ENCODE data around the gene SEC16B.
A peak's percentile ranks its signal among the peaks of the same experiment; 100 is the strongest.

SEC16B gene

DNA sequence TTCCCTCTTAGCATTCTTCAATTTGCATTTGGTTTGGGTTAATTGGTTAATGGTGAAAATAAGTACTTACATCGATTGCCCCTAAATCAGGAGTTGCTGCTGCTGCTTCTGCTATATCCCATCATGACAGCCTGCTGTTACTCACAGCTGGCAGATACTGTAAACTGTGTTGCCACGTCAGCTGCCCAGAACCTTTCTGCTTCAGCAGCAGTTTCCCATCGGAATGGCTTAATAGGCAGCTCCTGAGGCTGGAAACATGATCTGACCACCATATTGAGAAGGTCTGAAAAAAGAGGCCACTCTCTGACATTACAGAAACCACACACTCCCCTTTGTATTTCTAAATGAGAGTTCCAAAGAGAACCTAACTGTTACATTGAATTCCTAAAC is 14.3 kb upstream of the SEC16B start:
- Histone ChIP-seq H3K36me3 (ENCODE audit: control insufficient read depth in 2 of 2, insufficient read depth in 1 of 2, low read length in 2 of 2) (no peaks in the 10 kb centered on the region), H3K27ac (ENCODE audit: extremely low read depth, low read depth, low read length) (no peak overlapping the region), H3K9me3 (ENCODE audit: control insufficient read depth, insufficient read depth, low read depth, low read length) (no peaks in the 10 kb centered on the region), H3K4me1 (ENCODE audit: control insufficient read depth, insufficient read depth, low read length) (no peaks in the 10 kb centered on the region), H3K4me3 (ENCODE audit: low read depth, low read length) (no peak overlapping the region)
- ChIA-PET CTCF (interaction anchor here (0.6 to 1.0 kb wide), 2 partner anchors 48 to 802 kb away, joined by 3 to 5 read pairs; no protein-coding TSS in a partner anchor), POLR2A (no interaction called here)
- no peak for TF ChIP-seq ZNF184 (tag by site-specific recombination; IDR thresholded peaks at IDR 0.05)
- no peak for TF ChIP-seq HOXC10 (CRISPR knock-in tag; IDR thresholded peaks at IDR 0.05)
- no peak for TF ChIP-seq ZNF529 (tag by site-specific recombination; IDR thresholded peaks at IDR 0.05; ENCODE audit: insufficient replicate concordance)
- no peak for TF ChIP-seq ZNF146 (tag by site-specific recombination; IDR thresholded peaks at IDR 0.05)
- TF ChIP-seq, protein P1, sequence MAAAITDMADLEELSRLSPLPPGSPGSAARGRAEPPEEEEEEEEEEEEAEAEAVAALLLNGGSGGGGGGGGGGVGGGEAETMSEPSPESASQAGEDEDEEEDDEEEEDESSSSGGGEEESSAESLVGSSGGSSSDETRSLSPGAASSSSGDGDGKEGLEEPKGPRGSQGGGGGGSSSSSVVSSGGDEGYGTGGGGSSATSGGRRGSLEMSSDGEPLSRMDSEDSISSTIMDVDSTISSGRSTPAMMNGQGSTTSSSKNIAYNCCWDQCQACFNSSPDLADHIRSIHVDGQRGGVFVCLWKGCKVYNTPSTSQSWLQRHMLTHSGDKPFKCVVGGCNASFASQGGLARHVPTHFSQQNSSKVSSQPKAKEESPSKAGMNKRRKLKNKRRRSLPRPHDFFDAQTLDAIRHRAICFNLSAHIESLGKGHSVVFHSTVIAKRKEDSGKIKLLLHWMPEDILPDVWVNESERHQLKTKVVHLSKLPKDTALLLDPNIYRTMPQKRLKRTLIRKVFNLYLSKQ (tag by site-specific recombination; IDR thresholded peaks at IDR 0.05; ENCODE audit: borderline replicate concordance) = no peak
- TF ChIP-seq, protein P2, sequence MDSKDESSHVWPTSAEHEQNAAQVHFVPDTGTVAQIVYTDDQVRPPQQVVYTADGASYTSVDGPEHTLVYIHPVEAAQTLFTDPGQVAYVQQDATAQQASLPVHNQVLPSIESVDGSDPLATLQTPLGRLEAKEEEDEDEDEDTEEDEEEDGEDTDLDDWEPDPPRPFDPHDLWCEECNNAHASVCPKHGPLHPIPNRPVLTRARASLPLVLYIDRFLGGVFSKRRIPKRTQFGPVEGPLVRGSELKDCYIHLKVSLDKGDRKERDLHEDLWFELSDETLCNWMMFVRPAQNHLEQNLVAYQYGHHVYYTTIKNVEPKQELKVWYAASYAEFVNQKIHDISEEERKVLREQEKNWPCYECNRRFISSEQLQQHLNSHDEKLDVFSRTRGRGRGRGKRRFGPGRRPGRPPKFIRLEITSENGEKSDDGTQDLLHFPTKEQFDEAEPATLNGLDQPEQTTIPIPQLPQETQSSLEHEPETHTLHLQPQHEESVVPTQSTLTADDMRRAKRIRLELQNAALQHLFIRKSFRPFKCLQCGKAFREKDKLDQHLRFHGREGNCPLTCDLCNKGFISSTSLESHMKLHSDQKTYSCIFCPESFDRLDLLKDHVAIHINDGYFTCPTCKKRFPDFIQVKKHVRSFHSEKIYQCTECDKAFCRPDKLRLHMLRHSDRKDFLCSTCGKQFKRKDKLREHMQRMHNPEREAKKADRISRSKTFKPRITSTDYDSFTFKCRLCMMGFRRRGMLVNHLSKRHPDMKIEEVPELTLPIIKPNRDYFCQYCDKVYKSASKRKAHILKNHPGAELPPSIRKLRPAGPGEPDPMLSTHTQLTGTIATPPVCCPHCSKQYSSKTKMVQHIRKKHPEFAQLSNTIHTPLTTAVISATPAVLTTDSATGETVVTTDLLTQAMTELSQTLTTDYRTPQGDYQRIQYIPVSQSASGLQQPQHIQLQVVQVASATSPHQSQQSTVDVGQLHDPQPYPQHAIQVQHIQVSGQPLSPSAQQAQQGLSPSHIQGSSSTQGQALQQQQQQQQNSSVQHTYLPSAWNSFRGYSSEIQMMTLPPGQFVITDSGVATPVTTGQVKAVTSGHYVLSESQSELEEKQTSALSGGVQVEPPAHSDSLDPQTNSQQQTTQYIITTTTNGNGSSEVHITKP (tag by site-specific recombination; IDR thresholded peaks at IDR 0.05) = 0 out of 2 replicates have a peak, but pooled peaks have one; percentile 28
- TF ChIP-seq ZNF132 (tag by site-specific recombination; IDR thresholded peaks at IDR 0.05; ENCODE audit: borderline replicate concordance) = no peak
- TF ChIP-seq ZFP41 (tag by site-specific recombination; IDR thresholded peaks at IDR 0.05; ENCODE audit: borderline replicate concordance) = no peak
- TF ChIP-seq ZNF223 (tag by site-specific recombination; IDR thresholded peaks at IDR 0.05) = no peak
- TF ChIP-seq, protein P3, sequence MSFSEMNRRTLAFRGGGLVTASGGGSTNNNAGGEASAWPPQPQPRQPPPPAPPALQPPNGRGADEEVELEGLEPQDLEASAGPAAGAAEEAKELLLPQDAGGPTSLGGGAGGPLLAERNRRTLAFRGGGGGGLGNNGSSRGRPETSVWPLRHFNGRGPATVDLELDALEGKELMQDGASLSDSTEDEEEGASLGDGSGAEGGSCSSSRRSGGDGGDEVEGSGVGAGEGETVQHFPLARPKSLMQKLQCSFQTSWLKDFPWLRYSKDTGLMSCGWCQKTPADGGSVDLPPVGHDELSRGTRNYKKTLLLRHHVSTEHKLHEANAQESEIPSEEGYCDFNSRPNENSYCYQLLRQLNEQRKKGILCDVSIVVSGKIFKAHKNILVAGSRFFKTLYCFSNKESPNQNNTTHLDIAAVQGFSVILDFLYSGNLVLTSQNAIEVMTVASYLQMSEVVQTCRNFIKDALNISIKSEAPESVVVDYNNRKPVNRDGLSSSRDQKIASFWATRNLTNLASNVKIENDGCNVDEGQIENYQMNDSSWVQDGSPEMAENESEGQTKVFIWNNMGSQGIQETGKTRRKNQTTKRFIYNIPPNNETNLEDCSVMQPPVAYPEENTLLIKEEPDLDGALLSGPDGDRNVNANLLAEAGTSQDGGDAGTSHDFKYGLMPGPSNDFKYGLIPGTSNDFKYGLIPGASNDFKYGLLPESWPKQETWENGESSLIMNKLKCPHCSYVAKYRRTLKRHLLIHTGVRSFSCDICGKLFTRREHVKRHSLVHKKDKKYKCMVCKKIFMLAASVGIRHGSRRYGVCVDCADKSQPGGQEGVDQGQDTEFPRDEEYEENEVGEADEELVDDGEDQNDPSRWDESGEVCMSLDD (tag by site-specific recombination; IDR thresholded peaks at IDR 0.05) = no peak
- TF ChIP-seq, protein P4, sequence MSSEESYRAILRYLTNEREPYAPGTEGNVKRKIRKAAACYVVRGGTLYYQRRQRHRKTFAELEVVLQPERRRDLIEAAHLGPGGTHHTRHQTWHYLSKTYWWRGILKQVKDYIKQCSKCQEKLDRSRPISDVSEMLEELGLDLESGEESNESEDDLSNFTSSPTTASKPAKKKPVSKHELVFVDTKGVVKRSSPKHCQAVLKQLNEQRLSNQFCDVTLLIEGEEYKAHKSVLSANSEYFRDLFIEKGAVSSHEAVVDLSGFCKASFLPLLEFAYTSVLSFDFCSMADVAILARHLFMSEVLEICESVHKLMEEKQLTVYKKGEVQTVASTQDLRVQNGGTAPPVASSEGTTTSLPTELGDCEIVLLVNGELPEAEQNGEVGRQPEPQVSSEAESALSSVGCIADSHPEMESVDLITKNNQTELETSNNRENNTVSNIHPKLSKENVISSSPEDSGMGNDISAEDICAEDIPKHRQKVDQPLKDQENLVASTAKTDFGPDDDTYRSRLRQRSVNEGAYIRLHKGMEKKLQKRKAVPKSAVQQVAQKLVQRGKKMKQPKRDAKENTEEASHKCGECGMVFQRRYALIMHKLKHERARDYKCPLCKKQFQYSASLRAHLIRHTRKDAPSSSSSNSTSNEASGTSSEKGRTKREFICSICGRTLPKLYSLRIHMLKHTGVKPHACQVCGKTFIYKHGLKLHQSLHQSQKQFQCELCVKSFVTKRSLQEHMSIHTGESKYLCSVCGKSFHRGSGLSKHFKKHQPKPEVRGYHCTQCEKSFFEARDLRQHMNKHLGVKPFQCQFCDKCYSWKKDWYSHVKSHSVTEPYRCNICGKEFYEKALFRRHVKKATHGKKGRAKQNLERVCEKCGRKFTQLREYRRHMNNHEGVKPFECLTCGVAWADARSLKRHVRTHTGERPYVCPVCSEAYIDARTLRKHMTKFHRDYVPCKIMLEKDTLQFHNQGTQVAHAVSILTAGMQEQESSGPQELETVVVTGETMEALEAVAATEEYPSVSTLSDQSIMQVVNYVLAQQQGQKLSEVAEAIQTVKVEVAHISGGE (tag by site-specific recombination; conservative IDR thresholded peaks at IDR 0.05; ENCODE audit: low read depth) = peak; percentile 99
- TF ChIP-seq, protein P5, sequence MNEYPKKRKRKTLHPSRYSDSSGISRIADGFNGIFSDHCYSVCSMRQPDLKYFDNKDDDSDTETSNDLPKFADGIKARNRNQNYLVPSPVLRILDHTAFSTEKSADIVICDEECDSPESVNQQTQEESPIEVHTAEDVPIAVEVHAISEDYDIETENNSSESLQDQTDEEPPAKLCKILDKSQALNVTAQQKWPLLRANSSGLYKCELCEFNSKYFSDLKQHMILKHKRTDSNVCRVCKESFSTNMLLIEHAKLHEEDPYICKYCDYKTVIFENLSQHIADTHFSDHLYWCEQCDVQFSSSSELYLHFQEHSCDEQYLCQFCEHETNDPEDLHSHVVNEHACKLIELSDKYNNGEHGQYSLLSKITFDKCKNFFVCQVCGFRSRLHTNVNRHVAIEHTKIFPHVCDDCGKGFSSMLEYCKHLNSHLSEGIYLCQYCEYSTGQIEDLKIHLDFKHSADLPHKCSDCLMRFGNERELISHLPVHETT (tag by site-specific recombination; IDR thresholded peaks at IDR 0.05) = no peak
- no peak for TF ChIP-seq ZNF548 (tag by site-specific recombination; IDR thresholded peaks at IDR 0.05)
- TF ChIP-seq ZNF792 (tag by site-specific recombination; IDR thresholded peaks at IDR 0.05) = no peak
- peak; percentile 6; the same call in 1 of the 2 replicates for TF ChIP-seq ZNF768 (tag by site-specific recombination; IDR thresholded peaks at IDR 0.05)
- TF ChIP-seq ZNF138 (tag by site-specific recombination; IDR thresholded peaks at IDR 0.05; ENCODE audit: borderline replicate concordance) = no peak
- TF ChIP-seq ZNF248 (tag by site-specific recombination; IDR thresholded peaks at IDR 0.05) = no peak
- no peak for TF ChIP-seq ZNF560 (tag by site-specific recombination; IDR thresholded peaks at IDR 0.05; ENCODE audit: borderline replicate concordance)
- 0 out of 2 replicates have a peak, but pooled peaks have one; percentile 14 for TF ChIP-seq ZBTB20 (tag by site-specific recombination; IDR thresholded peaks at IDR 0.05)
- no peak for TF ChIP-seq ZNF302 (tag by site-specific recombination; IDR thresholded peaks at IDR 0.05; ENCODE audit: low read depth)
- TF ChIP-seq KLF16 (tag by site-specific recombination; IDR thresholded peaks at IDR 0.05) = peak; percentile 59; the same call in 1 of the 2 replicates
- TF ChIP-seq ZNF610 (tag by site-specific recombination; IDR thresholded peaks at IDR 0.05; ENCODE audit: borderline replicate concordance) = 0 out of 2 replicates have a peak, but pooled peaks have one; percentile 35
- TF ChIP-seq, protein P6, sequence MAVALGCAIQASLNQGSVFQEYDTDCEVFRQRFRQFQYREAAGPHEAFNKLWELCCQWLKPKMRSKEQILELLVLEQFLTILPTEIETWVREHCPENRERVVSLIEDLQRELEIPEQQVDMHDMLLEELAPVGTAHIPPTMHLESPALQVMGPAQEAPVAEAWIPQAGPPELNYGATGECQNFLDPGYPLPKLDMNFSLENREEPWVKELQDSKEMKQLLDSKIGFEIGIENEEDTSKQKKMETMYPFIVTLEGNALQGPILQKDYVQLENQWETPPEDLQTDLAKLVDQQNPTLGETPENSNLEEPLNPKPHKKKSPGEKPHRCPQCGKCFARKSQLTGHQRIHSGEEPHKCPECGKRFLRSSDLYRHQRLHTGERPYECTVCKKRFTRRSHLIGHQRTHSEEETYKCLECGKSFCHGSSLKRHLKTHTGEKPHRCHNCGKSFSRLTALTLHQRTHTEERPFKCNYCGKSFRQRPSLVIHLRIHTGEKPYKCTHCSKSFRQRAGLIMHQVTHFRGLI (tag by site-specific recombination; IDR thresholded peaks at IDR 0.05) = no peak
- TF ChIP-seq ZNF112 (tag by site-specific recombination; IDR thresholded peaks at IDR 0.05) = no peak

Data from HEK293 (cell line).